Motor neuron (in vitro differentiated cells): ENCODE results near the gene LIM2. TPM values are rescaled to one million over a fixed set of nuclear protein-coding genes. Genes with fewer than 3 reads are reported as not detected.
"Not testable (repeated sequence)": the region's sequence is repeated elsewhere in the genome, so short reads cannot be mapped to it uniquely, and the experiment has no call there.

ENCODE experiments used
- ATAC-seq, 8 experiments: fragments of 200-7000 bp; cut with Tn5 transposase; replicated peaks in 6 of 8; 2 replicates each; pipeline ENCODE4 v1.8.0; 2021; ENCODE audit warnings: mild to moderate bottlenecking in 8 of 8, moderate library complexity in 8 of 8
- H3K27ac ChIP-seq, 2 donors: fragments of 250-450 bp; sonication (Bioruptor Pico); 2 replicates each; pipeline ENCODE4 v1.9.0; 2021; ENCODE audit warnings: antibody characterized with exemption in 2 of 2, mild to moderate bottlenecking in 2 of 2, moderate library complexity in 1 of 2
- H3K4me1 ChIP-seq, 2 donors: fragments of 250-450 bp; sonication (Bioruptor Pico); replicated peaks in 1 of 2; 2 replicates each; pipeline ENCODE4 v1.6.1; 2021; ENCODE audit warnings: antibody characterized with exemption in 2 of 2, mild to moderate bottlenecking in 2 of 2, moderate library complexity in 1 of 2
- H3K4me3 ChIP-seq, 5 donors: fragments of 250-450 bp; sonication (Bioruptor Pico); 2 replicates each; pipeline ENCODE4 v1.9.0; 2021; ENCODE audit warnings: antibody characterized with exemption in 5 of 5, mild to moderate bottlenecking in 5 of 5, moderate library complexity in 4 of 5
- WGBS, 10 experiments: fragments of 450-650 bp; shearing (Covaris generic); methylation state at CpG; one replicate each; pipeline ENCODE4 v1.0.0; 2022; 5-methylcytosine and 5-hydroxymethylcytosine counted together
- in situ Hi-C, 9 experiments: fragments of 400-800 bp; cut with MboI; loops; one replicate each; pipeline ENCODE4 v1.15.0; 2021; ENCODE audit warnings: low sequenced_read_pairs in 9 of 9, low pct_unique_long_range_greater_than_20kb in 2 of 9; ENCODE audit not compliant: unreplicated experiment in 9 of 9
- total RNA-seq, 8 experiments: library from RNA; unstranded; fragments of 300-600 nt; gene quantifications; 2 replicates each; pipeline versions ENCODE4 v1.2.3 to v1.2.4, GENCODE V29; 2022

The LIM2 gene
- total RNA-seq, 8 experiments from 2014 or later: 0.38 TPM; not detected in 7

DNA sequence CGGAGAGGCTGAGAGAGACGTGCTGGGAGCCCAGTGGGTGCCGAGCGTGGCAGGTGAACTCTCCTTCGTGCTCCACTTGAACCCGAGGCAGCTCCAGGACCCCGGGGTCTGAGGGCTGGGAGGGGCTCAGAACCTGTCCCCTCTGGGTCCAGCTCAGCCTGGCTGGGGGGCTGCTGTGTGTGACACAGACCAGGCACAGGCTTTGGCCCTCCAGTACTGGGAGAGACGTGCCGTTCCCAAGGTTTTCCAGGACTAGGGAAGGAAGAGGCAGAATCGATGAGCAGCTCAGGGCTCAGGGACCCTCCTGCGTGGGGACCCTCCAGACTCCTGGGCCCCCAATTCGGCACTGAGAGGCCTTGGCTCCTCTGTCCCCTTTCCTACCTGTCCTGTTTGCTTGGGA is 27.4 kb upstream of the LIM2 start:
- WGBS, 10 experiments: 100% methylated on average over 1 of the region's 12 CpGs; no CpG with 5 or more reads in 9 of the 10 experiments
- in situ Hi-C loops: no loop called here
- H3K4me1 ChIP-seq: no peaks in the 10 kb centered on the region
- H3K27ac ChIP-seq: no peak overlapping the region
- H3K4me3 ChIP-seq: no peak overlapping the region
- no peak for ATAC-seq

DNA sequence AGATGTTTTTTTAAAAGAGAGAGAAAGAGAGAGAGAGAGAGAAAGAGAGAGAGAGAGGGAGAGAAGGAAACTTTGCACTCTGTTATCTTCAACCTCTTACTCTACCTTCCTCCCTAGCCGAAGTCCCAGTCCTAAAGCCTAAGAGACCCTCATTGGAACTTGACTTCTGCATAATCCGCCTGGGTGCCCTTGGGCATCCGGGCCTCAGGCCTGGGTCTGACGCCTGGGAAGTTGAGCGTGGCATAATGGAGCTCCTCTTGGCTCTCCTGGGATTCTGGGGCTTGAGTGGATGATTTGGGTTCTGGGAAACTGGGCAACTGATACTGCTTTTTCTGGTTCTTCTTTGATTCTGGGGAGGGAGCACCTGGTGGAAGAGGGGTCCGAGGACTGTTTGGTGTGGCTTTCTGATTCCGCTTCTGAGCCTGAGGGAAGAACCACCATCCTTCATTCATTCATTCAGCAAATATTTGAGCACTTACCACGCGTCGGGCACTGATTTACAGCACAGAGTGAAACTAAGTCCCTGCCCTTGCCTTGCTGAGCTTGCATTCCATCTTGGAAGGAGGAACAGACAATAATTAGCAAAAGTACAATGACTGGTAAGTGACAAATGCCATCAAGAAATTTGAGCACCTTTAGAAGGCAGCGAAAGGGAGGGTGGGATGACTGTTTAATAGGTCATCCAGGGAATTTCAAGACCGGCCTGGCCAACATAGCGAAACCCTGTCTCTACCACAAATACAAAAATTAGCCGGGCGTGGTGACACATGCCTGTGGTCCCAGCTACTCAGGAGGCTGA is 23.4 kb upstream of the LIM2 start:
- 50 to 95% (median 82%) methylated on average over 1 to 11 of the region's 15 CpGs; no CpG with 5 or more reads in 1 of the 10 experiments for WGBS, 10 experiments
- Histone ChIP-seq H3K4me3 (no peak overlapping the region), H3K27ac (no peak overlapping the region), H3K4me1 (no peaks in the 10 kb centered on the region)
- ATAC-seq: no peak
- in situ Hi-C loops: no loop called here

DNA sequence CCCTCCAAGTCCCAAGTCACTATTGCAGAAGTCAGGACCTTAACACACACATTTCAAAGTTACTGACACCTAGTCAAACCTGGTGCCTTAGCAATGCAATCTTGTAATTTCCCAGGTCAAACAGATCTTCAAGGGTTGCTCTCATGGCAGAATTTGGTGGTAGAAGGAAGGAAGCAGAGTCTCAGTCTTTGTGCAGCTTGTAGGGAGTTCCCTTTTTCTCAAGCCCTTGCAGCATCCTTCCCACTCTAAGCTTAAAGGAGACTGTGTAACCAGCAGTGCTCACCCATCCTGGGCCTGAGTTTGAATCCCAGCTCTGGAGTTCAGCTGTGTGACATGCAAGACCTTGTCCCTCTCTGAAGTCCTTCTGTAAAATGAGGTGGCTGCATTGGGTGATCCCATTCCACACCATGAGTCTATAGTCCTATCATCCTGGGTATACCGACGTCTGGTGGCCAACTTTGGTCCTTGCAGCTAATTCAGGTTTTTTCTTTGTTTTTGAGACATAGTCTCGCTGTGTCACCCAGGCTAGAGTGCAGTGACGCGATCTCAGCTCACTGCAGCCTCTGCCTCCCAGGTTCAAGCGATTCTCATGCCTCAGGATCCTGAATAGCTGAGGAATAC is 19.8 kb upstream of the LIM2 start:
- peak in 4 of 8 experiments; percentile 15 to 64 (median 26) for ATAC-seq
- in situ Hi-C loops: no loop called here
- Histone ChIP-seq H3K4me3 (no peak overlapping the region), H3K27ac (no peak overlapping the region), H3K4me1 (no peaks in the 10 kb centered on the region)
- 5 to 80% (median 53%) methylated on average over 1 to 5 of the region's 6 CpGs; no CpG with 5 or more reads in 2 of the 10 experiments for WGBS, 10 experiments

DNA sequence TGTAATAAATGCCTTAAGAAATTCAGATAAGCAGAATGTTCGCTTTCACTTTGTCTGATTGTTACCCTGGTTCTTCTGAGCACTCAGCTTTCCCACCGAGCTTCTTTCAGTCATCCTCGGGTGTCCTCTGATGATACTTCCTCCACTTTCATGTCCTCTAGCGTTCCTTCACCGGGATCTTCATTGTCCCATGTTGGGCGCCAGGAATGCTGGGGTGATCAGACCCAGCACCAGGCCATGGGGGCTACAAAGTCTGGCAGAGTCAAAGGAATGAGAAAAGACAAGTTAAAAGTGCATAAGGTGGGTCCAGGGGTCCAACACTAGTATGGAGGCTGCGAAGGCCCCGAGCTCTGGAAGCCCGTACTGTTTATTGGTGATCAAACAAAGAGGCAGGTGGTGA is 14.3 kb upstream of the LIM2 start:
- no peaks in the 10 kb centered on the region for H3K4me1 ChIP-seq
- ATAC-seq: no peak
- 17 to 100% (median 89%) methylated on average over 1 to 9 of the region's 9 CpGs for WGBS, 10 experiments
- in situ Hi-C loops: no loop called here
- no peak overlapping the region for H3K27ac ChIP-seq
- H3K4me3 ChIP-seq: no peak overlapping the region

DNA sequence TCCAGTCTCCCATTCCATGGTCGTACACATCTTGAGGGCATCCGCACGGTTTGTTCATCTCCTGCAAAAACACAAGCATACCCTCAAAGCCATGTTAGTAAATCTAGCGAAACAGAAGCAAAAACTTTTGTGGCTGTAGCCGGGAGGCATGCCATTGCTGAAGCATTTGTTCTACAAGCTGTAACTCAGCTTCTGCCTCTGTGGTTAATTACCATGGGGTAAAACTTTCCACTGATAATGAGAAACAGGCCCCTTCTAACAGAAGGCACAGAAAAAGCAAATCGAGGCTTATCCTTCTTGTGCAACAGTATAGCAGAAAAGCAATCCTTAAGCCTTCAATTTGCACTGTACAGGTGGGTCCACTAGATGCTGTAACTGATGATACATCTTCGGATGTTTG is 12.2 kb upstream of the LIM2 start:
- H3K27ac ChIP-seq, H3K4me1 ChIP-seq, H3K4me3 ChIP-seq, ATAC-seq, in situ Hi-C loops: not testable (repeated sequence)
- whole genome bisulfite sequencing, 10 experiments: 11 to 100% (median 63%) methylated on average over 1 to 7 of the region's 7 CpGs; no CpG with 5 or more reads in 2 of the 10 experiments

DNA sequence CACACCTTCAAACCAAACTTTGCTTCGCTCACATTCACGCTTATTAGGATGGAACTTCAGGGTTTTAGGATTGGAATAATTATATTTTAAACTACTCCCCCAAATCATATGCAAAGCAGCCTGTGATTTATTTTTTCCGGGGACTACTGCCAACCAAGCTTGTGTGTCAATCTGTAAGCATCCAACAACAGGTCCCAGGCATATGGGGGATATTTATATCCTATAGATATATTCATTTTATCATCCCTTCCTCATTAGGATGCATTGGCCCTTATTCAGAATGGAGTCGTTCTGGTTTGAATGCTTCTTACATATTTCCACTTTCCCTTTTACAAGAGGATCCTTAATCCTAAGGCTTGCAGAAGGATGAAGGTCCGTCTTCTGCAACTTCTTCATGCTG is 11.5 kb upstream of the LIM2 start:
- Histone ChIP-seq H3K27ac (no peak overlapping the region), H3K4me3 (no peak overlapping the region), H3K4me1 (no peaks in the 10 kb centered on the region)
- 0 to 100% (median 83%) methylated on average over 1 to 4 of the region's 5 CpGs for WGBS, 10 experiments
- ATAC-seq: no peak
- in situ Hi-C loops: no loop called here

DNA sequence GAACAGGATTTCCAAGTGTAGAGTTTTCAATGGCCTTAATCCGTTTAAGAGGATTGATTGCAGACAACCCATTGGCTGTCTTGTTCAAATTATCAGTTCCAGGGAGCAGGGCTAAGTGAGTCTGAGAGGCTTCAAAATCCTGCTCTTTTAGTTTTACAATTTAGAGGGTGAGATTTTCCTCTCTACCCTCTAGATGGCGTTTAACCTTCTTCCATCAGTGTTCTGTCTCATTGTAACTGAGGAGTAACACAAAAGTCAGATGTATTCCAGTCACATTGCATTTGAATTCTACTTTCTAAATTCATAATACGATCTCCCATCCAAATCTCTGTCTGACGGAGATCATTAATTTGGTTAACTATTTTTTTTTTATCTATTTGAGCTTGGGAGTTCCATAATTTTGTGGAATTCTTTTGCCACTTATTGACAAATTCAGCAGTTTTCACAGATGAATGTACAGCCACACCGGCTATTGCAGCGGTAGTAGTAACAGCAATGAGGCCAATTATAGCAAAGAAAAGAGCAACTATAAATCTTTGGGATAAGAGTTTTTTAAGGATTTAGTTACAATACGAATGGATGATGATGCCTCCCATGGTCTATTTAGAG is 10.4 kb upstream of the LIM2 start:
- Histone ChIP-seq H3K27ac (no peak overlapping the region), H3K4me1 (peaks cover 0 to 4% of the 10 kb centered on the region in 2 donors), H3K4me3 (no peak overlapping the region)
- WGBS, 10 experiments: 2 to 60% (median 29%) methylated on average over 3 to 7 of the region's 7 CpGs
- in situ Hi-C loops: no loop called here
- ATAC-seq: peak in 2 of 8 experiments; percentile 9 to 17

DNA sequence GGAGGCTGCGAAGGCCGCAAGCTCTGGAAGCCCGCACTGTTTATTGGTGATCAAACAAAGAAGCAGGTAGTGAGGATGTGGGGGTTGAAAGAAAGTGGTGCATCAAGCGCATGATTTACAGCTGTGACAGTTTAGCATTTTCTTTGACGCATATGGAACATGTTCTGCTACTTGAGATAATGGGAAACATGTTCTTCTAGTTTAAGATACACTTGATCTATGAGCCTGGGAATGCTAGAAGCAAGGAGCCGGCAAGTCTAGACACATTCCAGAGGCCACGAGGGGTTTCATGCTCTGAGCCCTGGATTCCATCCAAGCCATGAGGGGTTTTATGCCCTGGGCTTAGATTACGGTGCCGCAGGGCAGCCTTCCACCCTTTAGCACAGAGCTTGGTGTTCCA is 9.7 kb upstream of the LIM2 start:
- H3K4me1 ChIP-seq, ATAC-seq, H3K27ac ChIP-seq, H3K4me3 ChIP-seq, in situ Hi-C loops: not testable (repeated sequence)
- WGBS, 10 experiments: 20 to 100% (median 91%) methylated on average over 2 to 9 of the region's 9 CpGs; no CpG with 5 or more reads in 1 of the 10 experiments

DNA sequence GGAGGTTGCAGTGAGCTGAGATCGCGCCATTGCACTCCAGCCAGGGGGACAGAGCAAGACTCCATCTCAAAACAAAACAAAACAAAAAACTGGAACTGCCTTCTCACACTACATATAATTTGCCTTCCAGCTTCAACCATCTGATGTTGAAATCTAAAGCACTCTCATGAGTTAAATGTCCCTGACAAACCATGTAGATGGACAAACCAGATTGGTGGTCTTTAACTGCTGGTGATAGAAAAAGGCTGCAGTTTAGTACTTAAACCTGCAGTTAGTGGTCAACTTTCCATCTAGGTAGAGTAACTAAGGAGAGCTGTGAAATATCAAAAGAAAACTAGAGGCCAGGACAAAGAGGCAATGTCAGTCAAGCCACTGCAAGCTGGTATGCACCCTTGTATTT is 8.4 kb upstream of the LIM2 start:
- H3K4me3 ChIP-seq: no peak overlapping the region
- H3K4me1 ChIP-seq: peaks cover 0 to 4% of the 10 kb centered on the region in 2 donors
- ATAC-seq: no peak
- WGBS, 10 experiments: 100% methylated on average over 2 of the region's 2 CpGs; no CpG with 5 or more reads in 8 of the 10 experiments
- no peak overlapping the region for H3K27ac ChIP-seq
- in situ Hi-C loops: no loop called here

DNA sequence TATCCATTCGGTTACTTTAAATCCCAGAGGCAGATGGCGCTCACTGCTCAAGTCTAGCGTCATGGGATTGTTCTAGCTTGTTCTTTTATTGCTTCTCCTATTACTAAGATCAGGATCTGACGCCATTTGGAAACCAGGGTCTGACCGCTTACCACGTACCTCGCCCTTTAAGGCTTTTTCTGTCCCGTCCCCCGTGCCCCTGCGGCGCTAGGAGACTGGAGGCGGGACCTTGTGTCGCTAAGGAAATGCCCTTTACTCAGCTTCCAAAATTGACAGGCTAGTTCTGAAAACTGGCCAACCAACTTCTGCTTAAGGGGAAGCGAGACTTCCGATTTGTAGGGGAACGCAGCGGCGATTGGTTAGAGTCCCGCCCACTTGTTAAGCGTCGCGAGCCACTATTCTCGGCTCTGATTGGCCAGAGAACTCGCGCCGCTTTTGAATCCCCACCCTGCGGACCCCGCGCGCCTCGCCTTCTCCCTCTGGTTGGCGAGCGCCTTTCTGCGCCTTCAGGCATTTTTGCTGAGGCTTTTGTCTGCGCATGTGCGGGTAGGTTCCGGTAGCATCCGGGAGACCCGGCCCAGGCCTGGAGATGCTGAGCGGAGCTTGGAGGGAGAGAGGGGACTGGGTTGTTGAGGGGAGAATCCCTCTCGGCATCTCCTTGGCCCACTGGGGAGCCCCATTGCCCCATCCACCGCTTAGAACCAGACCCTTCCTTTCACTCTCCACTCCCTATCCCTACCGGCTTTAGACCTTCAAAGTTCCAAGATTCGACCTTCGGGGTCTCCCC is 6.5 kb upstream of the LIM2 start:
- 0 to 40% (median 2%) methylated on average over 1 to 21 of the region's 45 CpGs; no CpG with 5 or more reads in 2 of the 10 experiments for WGBS, 10 experiments
- in situ Hi-C loops: no loop called here

DNA sequence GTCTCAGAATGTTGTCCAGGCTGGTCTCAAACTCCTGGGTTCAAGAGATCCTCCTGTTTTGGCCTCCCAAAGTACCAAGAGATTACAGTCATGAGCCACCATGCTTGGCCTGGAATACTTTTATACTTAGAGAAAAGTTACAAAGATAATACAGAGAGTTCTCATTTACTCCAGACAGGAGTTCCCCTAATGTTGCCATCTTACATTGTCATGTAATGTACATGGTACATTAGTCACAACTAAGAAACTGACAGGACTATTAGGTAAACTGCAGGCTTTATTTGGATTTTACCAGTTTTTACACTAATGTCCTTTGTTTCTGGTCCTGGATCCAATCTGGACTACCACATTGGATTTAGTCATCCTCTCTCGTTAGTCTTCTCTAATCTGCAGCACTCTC is 4.9 kb upstream of the LIM2 start:
- ATAC-seq: no peak
- in situ Hi-C loops: no loop called here
- WGBS, 10 experiments: 20 to 100% (median 88%) methylated on average over 1 of the region's 1 CpG; no CpG with 5 or more reads in 2 of the 10 experiments
- Histone ChIP-seq H3K4me3 (no peak overlapping the region), H3K27ac (no peak overlapping the region), H3K4me1 (peaks cover 3 to 4% of the 10 kb centered on the region in 2 donors)

More for the DNA sequence above, 6.5 kb upstream of the LIM2 start:
- Histone ChIP-seq H3K4me3 (peak overlapping the region; percentile 37 to 44 (median 38)), H3K4me1 (peaks cover 3 to 4% of the 10 kb centered on the region in 2 donors), H3K27ac (peak overlapping the region; percentile 69 to 81)
- peak; percentile 95 to 98 (median 97) for ATAC-seq

DNA sequence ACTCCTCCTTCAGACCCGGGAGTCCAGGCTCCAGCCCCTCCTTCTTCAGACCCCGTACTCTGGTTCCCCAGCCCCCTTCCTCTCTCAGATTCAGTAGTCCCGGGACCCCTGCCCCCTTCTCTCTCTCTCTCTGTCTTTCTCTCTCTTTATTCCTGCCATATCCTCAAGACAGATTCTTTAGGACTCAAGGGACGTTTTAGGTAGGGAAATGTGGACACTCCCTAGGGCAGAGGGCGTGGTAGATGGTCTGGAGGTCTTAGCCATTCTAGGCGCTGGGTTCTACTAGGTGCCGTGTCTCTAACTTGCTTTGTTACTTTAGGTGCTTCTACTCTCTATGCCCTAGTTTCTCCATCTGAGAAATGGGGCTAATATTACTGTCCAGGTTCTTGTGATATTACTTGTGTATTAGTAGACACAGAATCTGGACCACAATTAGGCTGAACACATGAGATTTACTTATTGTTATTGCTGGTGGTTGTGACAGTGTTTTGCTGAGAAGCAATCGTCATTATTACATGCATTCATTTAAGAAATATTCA is 3.4 kb upstream of the LIM2 start:
- Histone ChIP-seq H3K27ac (no peak overlapping the region), H3K4me3 (no peak overlapping the region), H3K4me1 (peaks cover 3 to 4% of the 10 kb centered on the region in 2 donors)
- ATAC-seq: no peak
- in situ Hi-C loops: no loop called here
- 50 to 100% (median 72%) methylated on average over 2 to 4 of the region's 8 CpGs; no CpG with 5 or more reads in 5 of the 10 experiments for WGBS, 10 experiments
